Transverse colon (tissue), 4 donors: Measurements from ENCODE around the gene KCNH1. TPM values are rescaled to one million over a fixed set of nuclear protein-coding genes. Genes with fewer than 3 reads are reported as not detected.

Experiments used
- DNase-seq: peaks from one replicate; pipeline ENCODE4 v3.0.0-alpha.2; 2019
- H3K27ac ChIP-seq, 4 donors: fragments of 200-600 bp; sonication (generic); 2 replicates each; pipeline ENCODE4 v1.5.1; 2016 to 2018; ENCODE audit warnings: inconsistent platforms in 4 of 4
- H3K27me3 ChIP-seq: fragments of 200-600 bp; sonication (generic); 2 replicates; pipeline ENCODE4 v1.5.1; 2017; ENCODE audit warnings: inconsistent platforms
- H3K36me3 ChIP-seq, 4 donors: fragments of 200-600 bp; sonication (generic); 2 replicates each; pipeline ENCODE4 v1.5.1; 2017 to 2019; ENCODE audit warnings: inconsistent platforms in 4 of 4
- H3K4me1 ChIP-seq, 4 donors: fragments of 200-600 bp; sonication (generic); 2 replicates each; pipeline ENCODE4 v1.5.1; 2017 to 2020; ENCODE audit warnings: inconsistent platforms in 4 of 4
- H3K4me3 ChIP-seq, 4 donors: fragments of 200-600 bp; sonication (generic); 1 replicate in 1 of 4; 2 replicates in 3 of 4; pipeline versions ENCODE4 v1.5.1 to v1.6.1; 2017 to 2019; ENCODE audit warnings: inconsistent platforms in 4 of 4
- H3K9me3 ChIP-seq, 2 donors: fragments of 200-600 bp; sonication (generic); 2 replicates each; pipeline ENCODE4 v1.5.1; 2017 to 2019; ENCODE audit warnings: inconsistent platforms in 2 of 2
- CTCF ChIP-seq, 5 experiments: fragments of 200-600 bp in 3 of 5; fragments of 450-650 bp in 2 of 5; sonication (generic) in 3 of 5; IDR thresholded peaks; 1 replicate in 2 of 5; 2 replicates in 3 of 5; pipeline ENCODE4 v1.5.1; 2016 to 2017; ENCODE audit warnings: antibody characterized with exemption in 5 of 5, inconsistent platforms in 3 of 5, mild to moderate bottlenecking in 2 of 5, moderate library complexity in 1 of 5
- EP300 ChIP-seq: sonication (generic); formaldehyde crosslinking; IDR thresholded peaks from one replicate; pipeline ENCODE4 v1.6.1; 2017; ENCODE audit warnings: antibody characterized with exemption, low read depth
- POLR2A ChIP-seq: fragments of 450-650 bp; IDR thresholded peaks from one replicate; pipeline ENCODE4 v1.6.1; 2016; ENCODE audit warnings: antibody characterized with exemption, mild to moderate bottlenecking, moderate library complexity
- POLR2AphosphoS5 ChIP-seq, 3 donors: sonication (generic); formaldehyde crosslinking; IDR thresholded peaks; one replicate each; pipeline ENCODE4 v1.6.1; 2016; ENCODE audit warnings: antibody characterized with exemption in 3 of 3
- WGBS, 2 donors: methylation state at CpG; one replicate each; pipeline ENCODE4 v1.1.5; 2018; ENCODE audit warnings: low coverage in 1 of 2; 5-methylcytosine and 5-hydroxymethylcytosine counted together
- in situ Hi-C, 4 donors: fragments of 200-750 bp; cut with MboI; loops; one replicate each; pipeline versions ENCODE4 v1.15.0 to v1.15.1; 2017; ENCODE audit warnings: low sequenced_read_pairs in 3 of 4, low pct_ligation_motif_present in 1 of 4, low pct_unique_long_range_greater_than_20kb in 1 of 4
- intact Hi-C: fragments of 100-400 bp; cut with DNase I; formaldehyde crosslinking; loops from one replicate; pipeline ENCODE4 v1.15.1; 2023; ENCODE audit warnings: low total_unique reads
- total RNA-seq, 4 donors: library from RNA; depleted of rRNA; stranded (reverse); fragments of >200 nt; gene quantifications; one replicate each; pipeline ENCODE4 v1.1.0, GENCODE V29; 2016

Gene KCNH1
- total RNA-seq, 4 donors from 2014 or later = 0.55 to 9.4 (median 2.2) TPM

DNA sequence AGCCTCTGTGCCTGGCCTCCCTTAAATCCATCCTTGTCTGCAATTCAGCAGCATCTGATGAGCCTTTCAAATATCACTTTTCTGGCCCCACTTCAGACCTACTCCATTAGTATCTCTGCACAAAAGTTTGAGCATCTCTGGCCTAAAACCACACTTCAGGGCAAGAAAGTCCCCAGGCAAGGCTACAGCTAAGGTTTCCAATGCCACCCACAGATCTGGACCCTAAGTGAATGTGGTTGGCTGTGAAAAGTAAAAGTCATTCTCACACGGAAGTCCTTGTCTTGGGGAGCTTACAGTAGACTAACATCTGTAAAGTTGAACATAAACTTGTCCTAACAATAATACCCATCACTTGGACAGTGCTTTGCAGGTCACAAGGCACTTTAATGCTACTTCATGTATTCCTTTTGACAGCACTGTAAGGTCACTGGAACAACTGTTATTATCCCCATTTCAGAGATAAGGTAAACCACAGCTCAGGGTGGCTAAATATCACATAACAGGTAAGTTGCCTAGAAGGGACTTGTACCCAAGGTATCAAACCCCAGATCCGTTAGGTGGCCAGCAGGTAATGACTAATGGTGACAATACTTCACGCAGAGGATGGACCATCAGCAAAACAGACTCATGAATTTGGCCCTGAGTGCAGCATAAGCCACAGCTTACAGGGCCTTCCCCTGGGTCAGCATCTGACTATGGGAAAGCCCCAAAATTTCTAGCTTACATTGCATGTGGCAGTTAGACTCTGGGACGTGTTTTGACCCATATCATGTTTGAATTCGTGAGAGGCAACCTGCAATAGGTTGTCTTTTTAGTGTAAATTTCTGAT, 449.3 kb downstream of the KCNH1 start:
- H3K4me3 ChIP-seq = no peak overlapping the region
- no peaks in the 10 kb centered on the region for H3K4me1 ChIP-seq
- in situ Hi-C loops (no loop called here), intact Hi-C loops (no loop called here)
- H3K27me3 ChIP-seq = no peaks in the 10 kb centered on the region
- H3K36me3 ChIP-seq = no peaks in the 10 kb centered on the region
- no peak for TF ChIP-seq EP300
- no peak for TF ChIP-seq POLR2A
- no peak for TF ChIP-seq CTCF (IDR thresholded peaks at IDR 0.05)
- no peak for TF ChIP-seq POLR2AphosphoS5 (IDR thresholded peaks at IDR 0.05)
- no peak overlapping the region for H3K27ac ChIP-seq
- no peaks in the 10 kb centered on the region for H3K9me3 ChIP-seq
- 67% methylated on average over 5 of the region's 5 CpGs; no CpG with 5 or more reads in 1 of the 2 donors for WGBS, 2 donors
- DNase-seq = no peak

- no peak overlapping the region for H3K27ac ChIP-seq
- in situ Hi-C loops = no loop called here
- no peaks in the 10 kb centered on the region for H3K4me1 ChIP-seq
- DNase-seq = no peak
- intact Hi-C loops = no loop called here
- no peaks in the 10 kb centered on the region for H3K36me3 ChIP-seq
- no peaks in the 10 kb centered on the region for H3K27me3 ChIP-seq
- TF ChIP-seq POLR2A (no peak), POLR2AphosphoS5 (IDR thresholded peaks at IDR 0.05) (no peak), CTCF (IDR thresholded peaks at IDR 0.05) (no peak), EP300 (no peak)
- no peak overlapping the region for H3K4me3 ChIP-seq
- 93% methylated on average over 33 of the region's 33 CpGs; no CpG with 5 or more reads in 1 of the 2 donors for WGBS, 2 donors
- H3K9me3 ChIP-seq = no peaks in the 10 kb centered on the region
These were observed 450.4 kb downstream of the KCNH1 start for GRCh38 chr1:210683403-210684047.

DNA sequence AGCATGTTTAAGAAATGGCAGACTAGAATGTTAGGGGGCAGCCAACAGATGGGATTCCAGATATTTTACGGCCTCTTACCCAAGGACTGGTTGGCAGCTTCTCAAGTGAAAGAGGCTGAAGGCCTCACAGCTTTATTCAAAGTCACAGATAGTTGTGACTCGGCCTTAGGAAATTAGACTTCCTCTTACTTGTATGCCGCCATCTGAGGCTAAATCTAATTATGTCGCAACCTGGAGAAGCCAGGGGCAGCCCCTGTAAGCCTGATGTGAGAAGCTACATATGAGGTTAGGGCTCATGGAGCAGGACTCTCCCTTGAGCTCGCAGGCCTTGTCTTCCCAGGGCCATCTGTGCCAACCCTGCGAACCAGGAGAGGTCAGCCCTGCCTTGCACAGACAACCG, 452.8 kb downstream of the KCNH1 start:
- H3K27ac ChIP-seq = no peak overlapping the region
- DNase-seq = no peak
- in situ Hi-C loops = no loop called here
- TF ChIP-seq POLR2A = no peak
- TF ChIP-seq EP300 = no peak
- no peak for TF ChIP-seq POLR2AphosphoS5 (IDR thresholded peaks at IDR 0.05)
- no peak for TF ChIP-seq CTCF (IDR thresholded peaks at IDR 0.05)
- no peaks in the 10 kb centered on the region for H3K36me3 ChIP-seq
- intact Hi-C loops = no loop called here
- H3K9me3 ChIP-seq = no peaks in the 10 kb centered on the region
- H3K4me3 ChIP-seq = no peak overlapping the region
- WGBS, 2 donors = 89% methylated on average over 6 of the region's 7 CpGs; no CpG with 5 or more reads in 1 of the 2 donors
- no peaks in the 10 kb centered on the region for H3K4me1 ChIP-seq
- H3K27me3 ChIP-seq = no peaks in the 10 kb centered on the region

- no peak overlapping the region for H3K4me3 ChIP-seq
- H3K27ac ChIP-seq = no peak overlapping the region
- in situ Hi-C loops = no loop called here
- H3K4me1 ChIP-seq = no peaks in the 10 kb centered on the region
- intact Hi-C loops = no loop called here
- no peaks in the 10 kb centered on the region for H3K36me3 ChIP-seq
- TF ChIP-seq POLR2A (no peak), EP300 (no peak), POLR2AphosphoS5 (IDR thresholded peaks at IDR 0.05) (no peak), CTCF (IDR thresholded peaks at IDR 0.05) (no peak)
- no peak for DNase-seq
- no peaks in the 10 kb centered on the region for H3K27me3 ChIP-seq
- no peaks in the 10 kb centered on the region for H3K9me3 ChIP-seq
- 74 to 85% methylated on average over 3 of the region's 3 CpGs for WGBS, 2 donors
These were observed 455.6 kb downstream of the KCNH1 start for GRCh38 chr1:210678306-210678705.
